CD4-positive, alpha-beta T cell treated with Interleukin-2 at 100 ng/mL for 4 hours (primary cell): Measurements from ENCODE around the gene SF3B1.
"Not testable (repeated sequence)": the region's sequence is repeated elsewhere in the genome, so short reads cannot be mapped to it uniquely, and the experiment has no call there.

Experiments used
- DNase-seq: peaks from one replicate; pipeline ENCODE4 v3.0.0-alpha.2; 2020; ENCODE audit warnings: low spot score

SF3B1 gene

DNA sequence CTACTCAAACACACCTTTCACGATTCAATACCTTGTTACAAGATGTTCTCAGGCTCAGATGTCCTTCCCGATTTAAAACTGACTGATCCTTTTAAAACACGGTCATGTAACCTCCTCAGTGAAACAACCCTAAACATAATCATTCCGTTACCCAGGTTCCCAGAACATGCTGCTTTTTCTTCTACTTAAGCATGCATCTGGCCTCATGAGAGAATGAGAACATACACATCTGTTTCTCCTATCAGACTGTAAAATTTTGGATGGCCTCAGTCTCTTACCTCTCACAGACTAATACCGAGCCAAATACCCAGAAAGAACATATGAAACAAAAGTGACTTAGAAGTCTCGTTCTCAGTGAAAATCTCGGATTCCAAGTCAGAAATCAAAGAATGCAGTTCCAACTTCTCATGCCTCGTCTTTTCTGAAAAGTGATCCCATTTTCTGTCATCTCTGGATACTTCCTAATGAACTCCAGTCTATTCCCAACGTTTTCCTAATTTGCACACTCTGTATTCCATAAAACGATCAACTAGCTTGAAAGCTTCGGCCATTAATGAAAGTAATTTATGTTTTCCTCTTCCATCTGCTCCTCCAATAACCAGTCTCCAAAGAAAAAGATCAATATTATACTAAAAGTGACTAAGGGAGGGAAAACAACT is 919 bp downstream of the SF3B1 start:
- no peak for DNase-seq

DNA sequence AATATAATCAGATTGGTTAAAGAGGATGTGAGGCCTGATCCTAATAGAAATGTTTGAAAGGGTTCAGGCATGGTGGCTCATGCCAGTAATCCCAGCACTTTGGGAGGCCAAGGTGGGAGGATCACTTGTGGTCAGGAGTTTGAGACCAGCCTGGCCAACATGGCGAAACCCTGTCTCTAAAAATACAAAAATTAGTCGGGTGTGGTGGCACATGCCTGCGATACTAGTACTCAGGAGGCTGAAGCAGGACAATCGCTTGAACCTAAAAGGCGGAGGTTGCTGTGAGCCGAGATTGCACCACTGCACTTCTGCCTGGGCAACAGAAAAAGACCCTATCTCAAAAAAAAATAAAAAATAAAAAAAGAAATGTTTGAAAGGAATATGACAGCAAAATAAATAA is 2.3 kb downstream of the SF3B1 start:
- not testable (repeated sequence) for DNase-seq

DNA sequence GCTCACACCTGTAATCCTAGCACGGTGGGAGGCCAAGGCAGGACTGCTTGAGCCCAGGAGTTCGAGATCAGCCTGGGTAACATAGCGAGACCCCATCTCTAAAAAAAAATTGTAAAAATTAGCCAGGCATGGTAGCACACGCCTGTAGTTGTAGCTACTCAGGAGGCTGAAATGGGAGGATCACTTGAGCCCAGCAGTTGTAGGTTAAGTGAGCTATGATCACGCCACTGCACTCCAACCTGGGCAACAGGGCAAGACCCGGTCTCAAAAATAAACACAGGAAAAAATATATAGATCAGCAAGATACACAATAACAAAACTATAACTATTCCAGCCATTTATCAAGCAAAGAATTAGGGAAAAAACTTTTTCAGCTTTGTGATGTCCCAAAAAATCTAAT is 3.0 kb downstream of the SF3B1 start:
- no peak for DNase-seq

DNA sequence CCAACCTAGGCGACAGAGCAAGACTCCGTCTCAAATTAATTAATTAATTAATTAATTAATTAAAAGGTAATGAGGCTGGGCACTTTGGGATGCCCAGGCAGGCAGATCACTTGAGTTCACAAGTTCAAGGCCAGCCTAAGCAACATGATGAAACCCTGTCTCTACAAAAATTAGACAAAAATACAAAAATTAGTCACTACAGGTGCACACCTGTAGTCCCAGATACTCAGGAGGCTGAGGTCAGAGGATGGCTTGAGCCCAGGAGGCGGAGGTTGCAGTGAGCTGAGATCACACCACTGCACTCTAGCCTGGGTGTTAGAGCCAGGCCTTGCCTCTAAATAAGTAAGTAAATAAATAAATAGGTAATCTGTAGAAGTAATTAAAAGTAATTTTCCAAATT is 6.8 kb downstream of the SF3B1 start:
- no peak for DNase-seq

DNA sequence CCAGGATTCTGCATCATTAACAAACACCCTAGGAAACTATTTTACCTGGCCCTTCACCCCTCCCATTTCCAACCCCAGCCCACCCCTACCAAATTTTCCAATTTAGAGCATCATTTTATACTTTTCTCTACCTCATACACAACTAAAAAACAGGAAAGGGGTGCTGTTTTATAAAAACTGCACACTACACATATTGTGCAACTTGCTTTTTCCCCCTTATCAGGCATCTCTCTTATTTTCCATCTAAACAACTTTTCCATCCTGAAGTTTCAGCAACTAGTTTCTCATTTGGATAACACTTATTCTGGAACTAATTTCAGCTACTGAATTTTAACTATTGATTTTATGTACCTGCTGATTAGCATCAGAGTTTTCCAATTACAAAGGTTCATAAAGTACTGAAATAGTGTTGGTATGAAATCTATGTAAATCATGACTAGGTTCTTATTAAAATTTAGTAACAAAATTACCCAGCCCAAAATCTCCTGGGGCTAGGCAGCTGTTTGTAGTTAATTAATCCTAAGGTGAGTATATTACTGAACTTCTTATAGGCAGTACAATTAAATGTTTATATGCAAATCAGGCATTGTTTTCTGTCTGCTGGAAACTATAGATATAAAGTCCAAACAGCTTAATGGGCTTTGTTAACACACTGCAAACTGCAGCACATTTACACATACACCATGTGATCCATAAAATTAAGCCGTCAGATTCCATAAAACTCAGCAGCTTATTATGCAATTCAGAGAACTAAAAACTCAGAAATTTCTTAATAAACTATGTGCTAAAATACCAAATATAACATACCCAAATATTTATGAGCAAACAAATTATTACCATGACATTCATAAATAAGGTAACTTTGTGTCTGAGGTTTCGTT is 7.9 kb downstream of the SF3B1 start:
- DNase-seq = no peak

DNA sequence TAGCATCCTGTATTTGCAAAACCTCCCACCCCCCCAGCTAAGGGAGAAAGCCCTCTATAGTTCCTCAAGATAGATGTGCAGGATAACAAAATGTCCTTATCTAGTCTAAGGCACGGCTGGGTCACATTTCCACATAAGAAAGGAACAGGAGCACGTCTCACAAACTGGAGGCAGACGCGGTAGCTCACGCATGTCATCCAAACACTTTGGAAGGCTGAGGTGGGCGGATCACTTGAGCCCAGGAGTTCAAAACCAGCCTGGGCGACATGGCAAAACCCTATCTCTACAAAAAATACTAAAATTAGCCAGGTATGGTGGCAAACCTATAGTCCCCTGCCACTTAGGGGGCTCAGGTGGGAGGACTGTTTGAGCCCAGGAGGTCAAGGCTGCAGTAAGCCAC is 9.3 kb downstream of the SF3B1 start:
- DNase-seq = no peak

DNA sequence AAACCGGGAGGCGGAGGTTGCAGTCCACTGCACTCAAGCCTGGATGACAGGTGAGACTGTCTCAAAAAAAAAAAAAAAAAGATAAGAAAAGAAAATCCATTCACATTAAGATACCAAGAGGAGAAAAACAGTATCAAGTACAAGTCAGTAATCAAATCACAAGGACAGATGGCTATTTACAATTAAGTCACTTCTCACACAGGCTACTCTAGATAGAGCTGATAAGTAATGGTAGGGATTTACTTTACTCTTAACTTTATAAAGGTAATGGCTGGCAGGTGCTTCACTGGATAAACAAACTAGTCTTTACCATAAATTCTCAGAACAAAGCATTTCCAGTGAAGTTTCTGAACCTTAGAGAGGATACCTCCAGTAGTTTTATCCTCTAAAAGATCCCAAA is 11.5 kb downstream of the SF3B1 start:
- no peak for DNase-seq

DNA sequence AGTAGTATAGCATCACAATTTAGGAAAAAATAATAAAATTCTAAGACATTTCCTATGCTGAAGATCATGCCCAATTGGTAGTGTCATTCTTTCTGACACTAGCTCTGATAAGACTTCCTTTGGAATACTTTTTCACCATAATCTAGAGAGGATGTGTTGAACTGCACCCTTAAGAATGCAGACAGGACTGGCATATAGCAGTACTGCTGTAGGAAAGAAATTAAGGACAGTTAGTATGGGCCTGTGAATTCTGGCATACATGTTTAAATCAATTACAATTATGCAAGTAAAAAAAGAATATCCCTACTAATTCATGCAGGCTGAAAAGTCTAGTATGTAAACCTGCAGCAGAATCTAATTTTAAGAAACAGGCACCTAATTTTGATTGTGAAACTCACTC is 15.4 kb downstream of the SF3B1 start:
- no peak for DNase-seq

DNA sequence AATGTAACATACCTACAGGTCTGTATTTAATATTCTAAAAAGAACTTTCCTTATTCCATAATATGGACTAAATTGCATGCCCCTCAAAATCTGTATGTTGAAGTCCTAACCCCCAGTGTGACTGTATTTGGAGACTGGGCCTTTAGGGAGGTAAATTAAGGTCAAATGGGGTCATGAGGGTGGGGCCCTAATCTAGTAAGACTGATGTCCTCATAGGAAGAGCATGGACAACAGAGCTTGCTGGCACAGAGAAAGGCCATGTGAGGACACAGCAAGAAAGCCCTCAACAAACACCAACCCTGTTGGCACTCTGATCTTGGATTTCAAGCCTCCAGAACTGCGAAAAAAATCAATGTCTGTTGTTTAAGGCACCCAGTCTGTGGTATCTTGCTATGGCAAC is 18.6 kb downstream of the SF3B1 start:
- DNase-seq = no peak

DNA sequence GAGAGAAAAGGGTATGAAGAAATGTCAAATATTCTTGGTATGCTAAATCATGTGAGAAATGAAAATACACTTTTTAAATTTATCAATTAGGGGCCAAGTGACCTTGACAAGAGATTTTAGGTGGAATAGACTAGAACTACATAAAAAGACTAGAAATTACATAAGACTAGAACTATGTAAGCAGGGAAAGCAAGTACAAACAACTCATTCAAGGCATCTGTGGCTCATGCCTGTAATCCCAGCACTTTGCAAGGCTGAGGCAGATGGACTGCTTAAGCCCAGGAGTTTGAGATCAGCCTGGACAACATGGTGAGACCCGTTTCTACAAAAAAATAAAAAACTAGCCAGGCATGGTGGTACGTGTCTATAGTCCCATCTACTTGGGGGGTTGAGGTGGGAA is 20.3 kb downstream of the SF3B1 start:
- DNase-seq = no peak

DNA sequence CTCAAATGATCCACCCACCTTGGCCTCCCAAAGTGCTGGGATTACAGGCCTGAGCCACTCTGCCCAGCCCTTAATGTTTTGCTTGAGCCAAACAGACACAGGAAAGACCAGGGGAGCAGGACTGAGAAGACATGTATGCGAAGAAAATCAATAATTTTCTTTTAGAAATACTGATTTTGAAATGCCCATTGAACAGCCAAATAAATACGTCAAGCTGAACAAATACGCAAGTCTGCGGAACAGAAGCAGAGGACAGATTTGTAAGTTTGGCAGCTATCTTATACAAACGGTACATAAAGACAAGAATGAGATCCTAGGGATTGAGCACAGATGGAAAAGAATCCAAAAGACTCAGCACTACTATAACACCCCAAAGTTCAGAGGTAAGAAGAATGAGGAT is 20.8 kb downstream of the SF3B1 start:
- DNase-seq = no peak

DNA sequence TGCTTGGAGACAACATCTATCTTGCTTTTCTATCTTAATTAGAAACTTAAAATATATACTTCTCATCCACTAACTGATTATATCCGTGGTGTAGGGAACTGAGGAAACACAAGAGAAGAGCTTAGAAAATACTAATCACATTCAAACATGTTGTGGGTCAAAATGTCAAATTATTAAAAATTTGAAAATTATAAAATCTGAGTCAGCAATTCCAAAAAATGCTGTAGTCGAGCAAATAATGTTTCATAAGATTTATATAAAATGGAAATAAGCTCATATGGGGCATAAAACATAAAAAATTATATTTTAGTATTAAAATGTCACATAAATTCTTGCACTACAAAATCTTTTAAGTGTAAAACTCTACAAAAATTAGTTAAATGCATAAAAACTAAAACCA is 29.2 kb downstream of the SF3B1 start:
- DNase-seq = no peak

DNA sequence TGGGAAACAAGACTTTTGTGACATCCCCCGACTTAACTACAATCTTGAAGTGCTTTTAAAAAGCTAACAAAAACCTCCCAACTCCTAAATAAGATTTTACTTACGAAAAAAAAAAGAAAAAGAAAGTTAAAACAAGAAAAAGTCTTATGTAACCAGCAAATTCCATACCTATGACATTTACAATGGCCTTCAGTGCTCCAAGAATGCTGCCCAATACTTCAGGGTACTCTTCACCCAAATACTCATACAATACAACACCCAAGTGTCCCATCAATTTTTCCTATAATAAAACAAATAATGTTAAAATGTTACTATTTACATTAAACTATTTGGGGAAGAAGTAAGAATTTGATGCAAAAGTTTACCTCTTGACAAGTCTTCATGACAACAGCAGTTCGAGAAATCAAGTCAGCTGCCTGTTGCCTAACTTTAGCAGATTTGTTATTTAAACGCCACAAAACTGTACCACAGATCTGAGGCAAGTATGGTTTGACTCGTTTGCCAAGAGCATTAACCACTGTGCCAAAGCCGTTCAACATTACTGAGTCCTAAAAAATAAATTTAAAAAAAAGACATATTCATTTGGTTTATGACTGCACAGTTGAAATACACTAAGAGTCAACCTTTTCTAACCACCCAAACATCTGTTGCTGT is 34.8 kb downstream of the SF3B1 start:
- DNase-seq = no peak

DNA sequence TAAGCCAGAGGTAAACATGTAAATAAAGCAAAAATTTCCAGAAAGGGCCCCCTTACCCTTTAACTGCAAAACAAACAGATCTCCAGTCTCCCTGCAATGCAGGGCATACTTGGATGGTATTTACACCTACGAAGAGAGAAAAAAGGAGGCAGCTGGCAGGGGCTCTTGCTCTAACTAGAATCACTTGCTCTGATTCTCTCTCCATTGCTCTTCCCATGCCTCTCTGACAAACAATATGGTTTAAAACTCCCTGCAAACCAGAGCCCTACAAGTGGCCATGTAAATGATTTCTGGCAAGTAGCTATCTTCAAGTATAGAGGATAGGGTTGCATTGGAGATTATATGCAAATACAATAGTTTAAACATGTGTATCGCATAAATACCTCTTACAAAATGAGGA is 35.9 kb downstream of the SF3B1 start:
- DNase-seq = no peak

DNA sequence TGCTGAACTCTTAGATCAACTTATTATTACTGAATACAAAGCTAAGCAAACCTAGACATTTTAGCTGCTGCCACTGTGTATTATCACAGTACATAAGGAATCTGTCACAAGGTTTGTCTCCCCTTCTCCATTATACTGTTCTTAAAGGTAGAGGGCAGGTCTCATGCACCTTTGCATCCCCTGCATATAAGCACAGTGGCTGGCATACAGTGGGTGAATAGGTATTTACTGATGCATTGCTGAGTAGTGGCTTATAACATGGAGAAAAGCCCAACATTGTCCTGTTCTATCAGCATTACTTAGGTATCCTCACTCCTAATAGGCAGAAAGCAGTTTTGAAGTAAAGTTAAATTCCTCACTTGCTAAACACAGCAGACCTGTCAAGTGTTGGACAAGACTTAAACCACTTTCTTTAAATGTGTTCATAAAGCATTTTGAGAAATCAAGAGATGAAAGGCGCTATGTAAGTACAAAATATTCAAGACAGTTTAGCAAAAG is 43.6 kb downstream of the SF3B1 start:
- DNase-seq = no peak

DNA sequence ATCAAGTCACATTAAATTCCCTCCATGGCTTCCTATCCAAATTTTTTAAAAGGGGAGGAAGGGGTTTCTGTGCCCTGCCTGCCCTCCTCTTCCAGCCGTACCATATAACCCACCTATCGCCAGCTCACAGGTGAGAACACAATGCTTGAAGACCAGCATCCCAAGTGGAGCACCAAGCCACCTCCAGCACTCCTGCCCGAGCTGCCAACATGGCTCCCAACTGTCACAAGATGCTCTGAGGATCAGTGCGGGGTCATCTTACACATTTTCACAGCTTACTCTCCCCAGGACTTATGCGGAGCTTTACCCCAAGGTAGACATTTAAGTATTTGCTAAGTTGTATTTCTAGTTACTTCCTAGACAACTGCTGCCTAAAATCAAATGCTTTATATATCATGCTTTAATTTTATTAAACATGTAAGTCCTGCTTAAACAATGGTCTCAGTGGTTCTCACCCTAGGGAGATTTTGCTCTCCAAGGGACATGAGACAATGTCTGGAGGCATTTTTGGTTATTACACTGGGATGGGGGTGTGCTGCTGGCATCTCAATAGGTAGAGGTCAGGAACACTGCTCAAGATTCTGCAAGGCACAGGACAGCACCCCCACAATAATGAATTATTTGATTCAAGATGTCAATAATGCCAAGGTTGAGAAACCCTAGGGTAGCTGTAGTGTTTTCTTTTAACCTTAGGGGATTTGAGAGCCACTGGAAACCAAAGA is 45.8 kb downstream of the SF3B1 start:
- DNase-seq = no peak

DNA sequence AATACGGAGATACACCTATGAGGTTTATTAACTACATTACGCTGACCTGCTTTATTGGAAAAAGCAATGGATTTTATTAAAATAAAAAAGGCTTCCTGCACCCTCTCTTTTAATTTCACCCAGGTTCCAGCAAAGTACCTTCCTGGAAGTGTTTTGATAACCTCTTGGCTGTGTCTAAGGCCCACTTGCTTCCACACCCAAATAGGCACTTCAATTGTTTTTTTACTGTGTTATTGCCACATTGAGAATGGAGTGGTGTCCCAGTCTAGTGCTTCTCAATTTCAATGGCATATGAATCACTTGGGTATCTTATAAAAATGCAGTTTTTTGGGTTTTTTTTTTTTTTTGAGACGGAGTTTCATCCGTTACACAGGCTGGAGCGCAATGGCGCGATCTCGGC is 47.6 kb downstream of the SF3B1 start:
- no peak for DNase-seq

DNA sequence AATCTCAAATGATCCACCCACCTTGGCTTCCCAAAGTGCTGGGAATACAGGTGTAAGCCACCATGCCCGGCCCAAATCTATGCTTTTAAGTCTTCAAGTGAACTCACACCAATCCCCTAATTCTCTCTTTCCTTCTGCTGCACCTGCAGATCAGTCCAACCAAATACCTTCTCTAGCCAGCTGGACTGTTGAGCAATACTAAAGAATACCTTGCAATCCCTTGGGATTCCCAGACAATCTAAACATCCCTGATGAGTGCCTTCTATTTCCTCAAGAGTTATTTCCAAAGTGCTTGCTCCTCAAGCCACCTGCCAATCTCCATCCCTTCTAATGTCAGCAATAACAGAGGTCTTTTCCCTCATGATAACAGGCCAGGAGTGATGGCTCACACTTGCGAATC is 48.6 kb downstream of the SF3B1 start:
- no peak for DNase-seq

DNA sequence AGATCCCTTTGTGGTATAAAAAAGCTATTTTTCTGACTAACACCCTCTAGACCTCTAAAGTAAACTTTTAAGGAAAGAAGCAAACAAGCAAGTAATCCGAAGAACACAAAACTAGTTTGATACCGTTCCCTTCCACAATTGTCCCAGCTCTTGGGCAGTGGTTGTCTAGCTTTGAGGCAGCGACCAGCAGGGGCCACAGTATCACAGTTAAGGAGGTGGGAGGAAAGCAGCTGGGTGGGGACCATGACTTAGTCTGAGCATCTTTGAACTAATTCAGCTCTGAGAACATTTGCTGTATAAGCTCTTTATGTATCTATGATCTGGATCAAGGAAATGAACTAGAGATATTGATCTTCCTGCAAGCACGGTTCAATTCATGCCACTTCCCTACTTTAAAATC is 51.0 kb downstream of the SF3B1 start:
- DNase-seq = no peak

DNA sequence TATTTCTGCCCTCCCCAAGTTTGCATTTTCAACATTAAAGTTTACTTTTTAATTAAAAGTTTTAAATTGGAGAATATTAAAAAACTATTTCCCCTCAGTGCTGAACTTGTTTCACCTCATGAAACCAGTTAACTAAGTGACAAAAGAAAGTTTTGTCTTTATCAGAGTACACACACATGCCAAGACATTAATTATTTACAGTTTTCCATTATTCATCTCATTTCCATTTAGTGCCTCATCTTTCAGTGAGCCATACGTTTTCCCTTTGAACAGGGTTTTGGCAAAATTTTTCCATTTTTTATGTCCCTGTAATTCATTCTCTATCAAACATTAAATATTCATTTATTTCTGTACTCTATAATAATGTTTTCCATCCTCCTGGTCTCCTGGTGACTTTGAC is 53.2 kb downstream of the SF3B1 start:
- no peak for DNase-seq

DNA sequence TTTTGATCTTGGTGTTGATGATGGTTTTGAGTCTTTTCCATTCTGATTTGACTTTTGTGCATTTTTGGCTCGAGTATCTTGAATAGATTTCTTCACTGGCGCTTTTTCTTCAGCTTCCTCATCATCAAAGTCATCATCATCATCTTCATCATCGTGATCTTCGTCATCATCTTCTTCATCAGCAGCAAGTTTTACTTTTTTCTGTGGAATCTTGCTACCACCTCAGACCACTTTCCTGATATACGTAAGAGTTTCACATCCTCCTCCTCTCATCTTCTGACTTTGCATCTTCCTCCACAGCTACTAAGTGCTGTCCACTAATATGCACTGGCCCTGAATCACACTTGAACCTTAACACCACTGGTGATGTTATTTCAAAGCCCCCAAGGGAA is 54.9 kb downstream of the SF3B1 start:
- not testable (repeated sequence) for DNase-seq

DNA sequence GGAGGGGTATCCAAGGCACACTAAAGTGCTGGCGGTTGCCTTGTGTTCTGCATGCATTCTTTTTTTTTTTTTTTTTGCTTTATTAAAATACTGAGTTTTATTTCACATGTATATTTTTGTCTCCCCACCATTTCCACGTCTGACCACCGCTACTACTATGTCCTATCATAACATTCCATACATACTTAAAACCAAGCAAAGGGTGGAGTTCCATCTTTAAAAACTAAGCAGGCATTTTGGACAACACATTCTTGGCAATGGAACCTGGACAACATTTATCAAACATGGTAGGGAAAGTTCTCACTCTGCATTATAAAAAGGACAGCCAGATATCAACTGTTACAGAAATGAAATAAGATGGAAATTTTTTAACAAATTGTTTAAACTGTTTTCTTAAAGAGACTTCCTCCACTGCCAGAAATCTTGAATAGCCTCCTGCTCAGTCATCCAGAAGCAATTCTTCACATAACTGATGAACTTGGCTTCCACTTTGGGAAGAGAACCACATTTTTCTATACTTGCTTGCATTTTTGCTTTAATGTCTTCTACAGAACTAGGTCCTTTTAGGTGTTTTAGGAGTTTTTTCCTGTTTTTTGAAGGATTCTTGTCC is 55.4 kb downstream of the SF3B1 start:
- DNase-seq = not testable (repeated sequence)
